Mononuclear cell (primary cell): Measurements from ENCODE around the gene MORC4. TPM values are rescaled to one million over a fixed set of nuclear protein-coding genes. Genes with fewer than 3 reads are reported as not detected.
"Not testable (repeated sequence)": the region's sequence is repeated elsewhere in the genome, so short reads cannot be mapped to it uniquely, and the experiment has no call there.

Experiments used
- H3K27me3 ChIP-seq: 2 replicates; pipeline ENCODE4 v1.6.0; 2011; ENCODE audit warnings: low read length, control low read depth; ENCODE audit not compliant: insufficient read depth
- H3K4me1 ChIP-seq: 2 replicates; pipeline ENCODE4 v1.5.1; 2011; ENCODE audit warnings: mild to moderate bottlenecking, low read length, control low read depth; ENCODE audit not compliant: insufficient read depth
- H3K4me3 ChIP-seq: 2 replicates; pipeline ENCODE4 v1.5.1; 2011; ENCODE audit warnings: mild to moderate bottlenecking, low read length, moderate library complexity
- H3K9me3 ChIP-seq: 2 replicates; pipeline ENCODE4 v1.5.1; 2011; ENCODE audit warnings: low read depth, mild to moderate bottlenecking, control low read depth, low read length
- total RNA-seq: library from RNA; depleted of rRNA; stranded (reverse); fragments of >200 nt; gene quantifications from one replicate; pipeline ENCODE4 v1.2.3, GENCODE V29; 2012

Gene MORC4
- total RNA-seq, result 11.5 TPM

GRCh38 chrX:107000013-107000515 lies at the start of gene MORC4:
MORC4 (minus strand) TSS chrX:107000212; CDS start chrX:106999969, 243 bp downstream.
- H3K9me3 ChIP-seq, result no peaks in the 10 kb centered on the region
- H3K27me3 ChIP-seq, result no peaks in the 10 kb centered on the region
- H3K4me1 ChIP-seq, result no peaks in the 10 kb centered on the region
- peak within 1 kb of the TSS; percentile 29 for H3K4me3 ChIP-seq

- no peak overlapping the region for H3K4me3 ChIP-seq
- no peaks in the 10 kb centered on the region for H3K27me3 ChIP-seq
- H3K9me3 ChIP-seq, result no peaks in the 10 kb centered on the region
- no peaks in the 10 kb centered on the region for H3K4me1 ChIP-seq
Measured at GRCh38 chrX:107047622-107048021, 47.6 kb upstream of the MORC4 start.

GRCh38 chrX:107029752-107030151 lies 29.7 kb upstream of the MORC4 start:
- Histone ChIP-seq H3K4me3 (no peak overlapping the region), H3K4me1 (no peaks in the 10 kb centered on the region), H3K27me3 (no peaks in the 10 kb centered on the region), H3K9me3 (no peaks in the 10 kb centered on the region)

- no peak overlapping the region for H3K4me3 ChIP-seq
- no peaks in the 10 kb centered on the region for H3K27me3 ChIP-seq
- no peaks in the 10 kb centered on the region for H3K4me1 ChIP-seq
- no peaks in the 10 kb centered on the region for H3K9me3 ChIP-seq
Measured at GRCh38 chrX:107025545-107025944, 25.5 kb upstream of the MORC4 start.

- no peak overlapping the region for H3K4me3 ChIP-seq
- no peaks in the 10 kb centered on the region for H3K27me3 ChIP-seq
- H3K4me1 ChIP-seq, result no peaks in the 10 kb centered on the region
- H3K9me3 ChIP-seq, result no peaks in the 10 kb centered on the region
Measured at GRCh38 chrX:107014936-107015335, 14.9 kb upstream of the MORC4 start.

GRCh38 chrX:107008034-107008433 lies 8.0 kb upstream of the MORC4 start:
- Histone ChIP-seq H3K4me3 (no peak overlapping the region), H3K9me3 (no peaks in the 10 kb centered on the region), H3K27me3 (no peaks in the 10 kb centered on the region), H3K4me1 (no peaks in the 10 kb centered on the region)

GRCh38 chrX:106999002-106999975 lies 723 bp downstream of the MORC4 start:
- Histone ChIP-seq H3K27me3 (no peaks in the 10 kb centered on the region), H3K9me3 (no peaks in the 10 kb centered on the region), H3K4me3 (peak overlapping the region; percentile 29), H3K4me1 (no peaks in the 10 kb centered on the region)

- H3K4me1 ChIP-seq, result no peaks in the 10 kb centered on the region
- H3K9me3 ChIP-seq, result no peaks in the 10 kb centered on the region
- no peaks in the 10 kb centered on the region for H3K27me3 ChIP-seq
- no peak overlapping the region for H3K4me3 ChIP-seq
Measured at GRCh38 chrX:106997611-106998010, 2.4 kb downstream of the MORC4 start.

GRCh38 chrX:106995678-106996077 lies 4.3 kb downstream of the MORC4 start:
- Histone ChIP-seq H3K27me3 (no peaks in the 10 kb centered on the region), H3K4me3 (no peak overlapping the region), H3K9me3 (no peaks in the 10 kb centered on the region), H3K4me1 (no peaks in the 10 kb centered on the region)

GRCh38 chrX:106987488-106987887 lies 12.5 kb downstream of the MORC4 start:
- Histone ChIP-seq H3K27me3 (no peaks in the 10 kb centered on the region), H3K4me1 (no peaks in the 10 kb centered on the region), H3K4me3 (no peak overlapping the region), H3K9me3 (no peaks in the 10 kb centered on the region)

GRCh38 chrX:106980952-106981626 lies 18.9 kb downstream of the MORC4 start:
- no peaks in the 10 kb centered on the region for H3K4me1 ChIP-seq
- no peaks in the 10 kb centered on the region for H3K27me3 ChIP-seq
- no peaks in the 10 kb centered on the region for H3K9me3 ChIP-seq
- H3K4me3 ChIP-seq, result no peak overlapping the region

GRCh38 chrX:106976416-106976815 lies 23.6 kb downstream of the MORC4 start:
- Histone ChIP-seq H3K4me3 (no peak overlapping the region), H3K27me3 (no peaks in the 10 kb centered on the region), H3K4me1 (no peaks in the 10 kb centered on the region), H3K9me3 (no peaks in the 10 kb centered on the region)

- H3K9me3 ChIP-seq, result no peaks in the 10 kb centered on the region
- no peak overlapping the region for H3K4me3 ChIP-seq
- H3K4me1 ChIP-seq, result no peaks in the 10 kb centered on the region
- no peaks in the 10 kb centered on the region for H3K27me3 ChIP-seq
Measured at GRCh38 chrX:106973433-106974149, 26.4 kb downstream of the MORC4 start.

- Histone ChIP-seq H3K27me3 (no peaks in the 10 kb centered on the region), H3K4me3 (no peak overlapping the region), H3K4me1 (no peaks in the 10 kb centered on the region), H3K9me3 (no peaks in the 10 kb centered on the region)
Measured at GRCh38 chrX:106972896-106973295, 27.1 kb downstream of the MORC4 start.

GRCh38 chrX:106966547-106966946 lies 33.5 kb downstream of the MORC4 start:
- not testable (repeated sequence) for H3K9me3 ChIP-seq, H3K4me1 ChIP-seq, H3K4me3 ChIP-seq, H3K27me3 ChIP-seq
